HG03457 (cell line): ENCODE data around the gene GALNT3.

ENCODE experiments used
- ATAC-seq: cut with Tn5 transposase; IDR thresholded peaks from one replicate; pipeline ENCODE4 v1.9.1; 2021; ENCODE audit warnings: moderate number of reproducible peaks; ENCODE audit not compliant: unreplicated experiment

GALNT3 gene

DNA sequence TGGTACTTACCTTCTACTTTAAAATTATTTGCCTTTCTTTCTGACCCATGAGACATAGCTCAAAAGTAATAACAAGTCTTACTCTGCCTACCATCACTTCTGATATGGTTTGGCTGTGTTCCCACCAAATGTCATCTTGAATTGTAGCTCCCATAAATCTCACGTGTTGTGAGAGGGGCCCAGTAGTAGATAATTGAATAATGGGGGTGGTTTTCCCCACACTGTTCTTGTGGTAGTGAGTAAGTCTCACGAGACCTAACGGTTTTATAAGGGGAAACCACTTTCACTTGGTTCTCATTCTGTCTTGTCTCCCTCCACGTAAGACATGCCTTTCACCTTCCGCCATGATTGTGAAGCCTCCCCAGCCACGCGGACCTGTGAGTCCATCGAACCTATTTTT is 47.5 kb downstream of the GALNT3 start:
- ATAC-seq: no peak

DNA sequence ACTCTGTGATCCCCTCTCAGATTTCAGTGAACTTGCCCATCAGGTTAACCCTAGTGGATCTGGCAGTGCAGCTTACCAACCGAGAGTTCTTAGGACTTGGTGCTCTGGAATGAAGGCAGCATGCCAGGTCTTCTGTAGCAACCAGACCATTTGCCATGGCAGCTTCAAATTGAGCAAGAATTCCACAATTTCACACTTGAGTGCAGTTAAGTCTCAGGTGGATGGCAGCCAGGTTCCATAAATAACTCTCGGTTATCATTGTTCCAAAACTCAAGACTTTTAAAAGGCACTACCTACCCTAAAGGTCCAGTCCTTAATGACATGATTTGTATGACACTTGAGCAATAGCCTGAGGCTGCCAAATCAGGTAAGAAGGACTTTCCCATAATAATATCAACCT is 48.1 kb downstream of the GALNT3 start:
- no peak for ATAC-seq

DNA sequence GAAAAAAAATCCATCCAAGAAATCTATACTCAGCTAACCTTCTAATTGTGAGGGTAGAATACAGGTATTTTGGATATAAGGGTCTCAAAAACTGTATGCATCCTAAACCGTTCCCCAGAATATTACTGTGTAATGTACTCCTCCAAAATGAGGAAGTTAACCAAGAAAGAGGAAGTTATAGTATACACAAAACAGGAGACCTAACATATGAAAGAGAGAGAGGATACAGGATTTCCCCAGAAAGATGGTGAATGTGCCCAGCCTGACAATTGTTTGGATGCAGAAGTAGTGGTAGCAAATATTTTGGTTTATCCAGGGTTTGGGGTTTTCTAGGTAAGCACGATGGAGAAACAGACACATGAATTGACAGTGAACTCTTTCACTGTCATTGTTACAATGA is 50.6 kb downstream of the GALNT3 start:
- peak; percentile 94 for ATAC-seq

DNA sequence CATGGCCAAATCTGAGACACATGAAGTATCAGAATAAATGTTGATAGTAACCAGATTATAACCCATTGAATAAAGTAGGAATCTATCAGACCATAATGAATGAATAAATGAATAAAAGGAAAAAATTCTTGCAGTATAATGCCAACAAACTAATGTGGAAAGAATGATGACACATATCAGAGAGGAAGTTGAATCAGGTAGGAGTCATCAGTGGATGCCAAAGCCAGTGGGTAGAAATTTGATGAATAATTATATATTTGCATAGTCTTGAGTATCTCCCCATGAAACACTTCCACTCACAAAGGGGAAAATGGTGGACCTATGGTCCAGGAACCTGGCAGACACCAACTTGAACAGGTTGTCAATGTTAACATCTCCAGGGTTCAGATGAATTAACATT is 68.6 kb downstream of the GALNT3 start:
- ATAC-seq: no peak

DNA sequence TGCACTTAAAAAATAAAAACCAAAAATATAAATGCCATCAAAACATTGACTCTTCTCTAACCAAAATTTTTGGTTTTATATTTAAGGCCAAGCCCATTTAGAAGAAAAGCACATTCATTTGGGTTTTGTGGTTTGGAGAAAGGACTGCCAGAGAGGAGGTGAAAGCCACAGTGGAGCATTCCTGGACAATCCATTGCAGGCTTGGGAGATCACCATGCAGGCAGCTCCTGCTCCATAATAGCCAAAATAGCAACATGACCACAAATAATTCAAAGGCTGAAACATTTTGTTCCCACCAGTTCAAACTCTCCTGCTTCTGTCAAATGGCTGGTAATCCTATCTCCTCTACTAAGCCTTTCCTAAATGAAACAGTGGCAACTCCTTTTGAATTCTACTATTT is 73.5 kb downstream of the GALNT3 start:
- ATAC-seq: no peak

DNA sequence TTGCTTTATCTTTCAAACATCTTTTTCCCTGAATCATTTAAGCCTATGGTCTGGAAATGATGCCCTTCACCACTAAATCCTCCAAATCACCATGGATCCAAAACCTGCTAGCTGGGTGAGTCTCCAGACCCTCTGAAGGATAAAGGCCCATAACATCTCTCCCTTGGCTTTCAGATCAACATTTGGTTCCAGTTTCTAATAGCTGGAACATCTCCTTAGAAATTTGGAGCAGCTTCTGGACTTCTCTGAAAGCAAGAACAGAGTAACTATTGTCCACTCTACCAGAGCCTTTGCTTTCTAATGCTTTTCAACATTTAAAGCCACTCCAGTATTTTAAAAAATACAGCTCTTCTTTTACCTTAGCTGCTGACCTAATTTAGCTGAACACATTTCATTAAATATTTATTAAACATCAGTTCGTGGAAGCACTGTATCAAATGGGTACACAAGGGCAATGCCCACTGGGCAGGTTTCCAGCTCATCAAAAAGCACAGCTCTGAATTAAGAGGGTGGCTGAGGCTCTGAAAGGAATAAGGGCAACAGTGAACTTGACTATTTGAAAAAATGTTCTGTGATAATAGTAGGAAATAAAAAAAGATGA is 75.3 kb downstream of the GALNT3 start:
- no peak for ATAC-seq

DNA sequence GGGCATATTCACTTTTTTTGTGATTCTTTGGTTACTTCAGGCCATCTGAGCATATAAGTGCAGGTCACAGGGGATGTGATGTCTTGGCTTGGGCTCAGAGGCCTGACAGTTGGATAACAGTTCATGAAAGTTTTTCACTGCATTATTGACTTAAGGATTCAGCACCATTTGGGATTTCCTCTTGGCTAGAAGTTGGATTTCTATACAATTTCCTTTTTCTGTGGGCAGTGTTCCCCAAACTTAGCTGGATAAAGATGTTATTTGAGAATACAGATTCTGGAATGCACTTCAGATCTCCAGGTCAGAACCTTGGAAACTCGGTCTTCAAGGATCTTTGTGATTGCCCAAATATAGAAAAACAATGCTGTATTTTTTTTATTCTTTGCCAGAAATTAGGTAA is 78.0 kb downstream of the GALNT3 start:
- no peak for ATAC-seq

DNA sequence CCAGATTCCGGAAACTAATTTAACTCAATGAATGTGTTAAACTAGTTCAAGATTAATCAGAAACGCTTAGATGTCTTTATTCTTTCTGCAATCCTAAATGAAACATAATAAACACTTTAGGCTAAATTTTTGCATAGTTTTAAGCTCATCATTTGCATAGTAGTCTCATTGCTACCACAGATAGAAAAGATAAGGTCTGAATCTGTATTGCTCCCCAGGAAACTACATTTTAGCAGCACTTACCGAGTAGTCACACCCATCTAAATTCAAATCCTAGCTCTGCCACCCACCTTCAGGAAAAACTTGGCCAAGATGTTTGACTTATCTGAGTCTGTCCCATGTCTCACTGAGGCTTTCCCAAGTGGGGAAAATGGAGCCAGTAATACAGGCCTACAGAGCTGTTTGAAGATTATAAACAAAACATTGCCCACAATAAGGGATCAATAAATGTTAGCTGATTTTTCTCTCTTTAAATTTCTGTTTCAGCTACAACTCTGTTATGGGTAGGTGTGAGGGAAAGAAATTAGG is 87.0 kb downstream of the GALNT3 start:
- no peak for ATAC-seq

DNA sequence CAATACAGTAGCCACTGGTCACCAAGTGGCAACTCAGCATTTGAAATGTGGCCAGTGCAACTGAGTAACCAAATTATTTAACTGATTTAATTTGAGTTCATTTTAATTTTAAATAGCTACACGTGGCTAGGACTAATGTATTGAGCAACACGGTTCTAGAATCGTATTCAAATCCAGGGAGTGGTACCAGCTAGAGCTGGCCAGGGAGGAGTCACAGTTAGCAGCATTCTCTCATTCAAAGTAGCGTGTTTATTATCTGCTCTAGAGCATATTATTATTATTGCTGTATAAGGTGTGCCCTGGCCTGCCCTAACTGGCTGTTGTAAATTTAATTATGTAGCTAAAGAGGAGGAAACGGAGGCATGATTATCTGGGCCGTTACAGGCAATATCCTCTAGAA is 92.9 kb downstream of the GALNT3 start:
- ATAC-seq: no peak

DNA sequence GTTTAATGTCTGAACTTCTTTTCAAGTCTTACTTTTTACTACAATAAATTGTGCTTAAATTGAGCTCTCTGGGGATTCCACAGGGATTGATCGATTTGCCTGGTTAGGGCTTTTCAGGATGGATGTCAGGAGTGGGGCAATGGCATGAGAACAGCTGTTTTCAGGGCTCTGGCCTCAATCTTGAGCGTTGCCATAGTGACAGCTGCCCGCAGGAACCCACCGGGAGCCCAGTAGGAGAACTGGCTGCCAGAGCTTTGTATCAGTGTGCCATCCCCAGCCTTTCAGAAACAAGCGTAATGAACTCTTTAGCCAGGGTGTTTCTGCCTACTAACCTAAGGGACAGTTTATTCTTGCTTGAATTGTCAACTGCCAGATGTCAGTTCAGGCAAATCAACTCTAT is 93.5 kb downstream of the GALNT3 start:
- no peak for ATAC-seq

DNA sequence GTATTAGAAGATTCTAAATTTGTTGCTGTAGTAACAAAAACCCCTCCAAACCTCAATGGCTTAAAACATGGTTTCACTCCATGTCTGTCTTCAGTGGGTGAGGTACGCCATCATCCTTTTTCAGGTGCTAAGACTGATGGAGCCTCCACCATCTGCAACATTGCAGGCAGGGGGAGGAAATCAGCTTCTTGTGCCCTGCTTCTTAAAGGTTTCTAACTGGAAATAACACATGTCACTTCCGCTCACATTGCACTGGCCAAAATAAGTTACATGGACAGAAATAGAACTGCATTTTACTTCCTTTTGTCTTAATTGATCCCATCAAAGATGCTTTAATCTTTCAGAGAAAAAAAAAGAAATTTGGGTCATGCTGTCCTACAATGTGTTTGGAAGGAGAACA is 94.1 kb downstream of the GALNT3 start:
- ATAC-seq: no peak

DNA sequence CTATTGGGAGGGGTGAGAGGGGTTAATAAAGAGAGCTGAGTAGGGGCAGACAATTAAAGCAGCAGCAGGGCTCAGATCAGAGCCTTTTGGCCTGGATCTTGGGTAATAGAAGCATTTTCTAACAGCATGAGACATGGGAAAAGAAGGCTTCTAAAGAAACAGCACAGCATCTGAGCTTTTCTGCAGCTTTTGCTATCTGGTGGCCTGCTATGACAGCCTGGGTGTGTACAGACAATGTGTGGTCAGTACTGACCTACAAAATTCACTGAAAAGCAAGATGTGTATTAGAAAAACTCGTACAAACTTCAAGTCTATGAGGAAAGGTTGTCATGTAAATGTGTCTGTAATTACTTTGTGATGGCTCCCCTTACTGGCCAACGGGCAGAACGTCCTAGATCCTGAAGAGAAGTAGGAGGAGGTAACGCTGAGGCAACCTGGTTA is 95.6 kb downstream of the GALNT3 start:
- ATAC-seq: no peak

DNA sequence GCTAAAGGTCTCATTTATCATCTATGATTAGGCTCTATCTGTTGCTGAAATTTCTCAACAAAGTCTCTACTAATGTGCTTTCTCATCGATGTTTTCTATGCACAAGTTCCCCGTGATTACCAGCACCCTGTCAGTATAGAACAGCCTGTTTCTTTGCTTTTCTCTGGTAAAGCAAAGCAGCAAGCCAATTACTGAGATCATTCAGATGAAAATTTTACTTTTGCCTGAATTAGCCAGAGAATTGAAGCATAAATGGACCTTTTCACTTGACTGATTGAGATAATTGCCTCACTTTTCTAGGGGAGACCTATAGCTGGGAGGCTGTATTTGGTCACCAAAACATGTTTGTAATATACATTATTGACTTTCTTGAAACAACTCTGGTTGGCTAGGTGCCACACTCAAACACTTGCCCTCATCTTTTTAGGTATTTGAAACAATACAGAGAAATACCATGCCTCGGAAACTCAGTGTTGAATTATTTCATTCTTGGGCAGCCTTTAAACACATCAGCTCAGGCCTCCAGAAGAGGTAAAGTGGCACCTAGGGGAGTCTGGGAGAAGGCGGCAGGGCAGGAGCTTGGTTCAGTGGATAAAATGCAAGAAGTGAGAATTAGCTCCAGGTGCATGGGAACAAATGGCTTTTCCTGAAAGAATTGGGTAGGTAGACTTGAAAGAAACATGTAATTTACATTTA is 96.2 kb downstream of the GALNT3 start:
- no peak for ATAC-seq
